GM23338 (cell line): Measurements from ENCODE around the gene WDR31. TPM values are rescaled to one million over a fixed set of nuclear protein-coding genes. Genes with fewer than 3 reads are reported as not detected.

Source experiments
- ATAC-seq: fragments of 200-7000 bp; cut with Tn5 transposase; 3 replicates; pipeline ENCODE4 v1.9.1; 2020
- DNase-seq: peaks from one replicate; pipeline ENCODE4 v3.0.0-alpha.2; 2015; ENCODE audit warnings: low spot score
- H2AFZ ChIP-seq: fragments of 200-600 bp; sonication (generic); 2 replicates; pipeline ENCODE4 v1.8.0; 2016; ENCODE audit warnings: antibody characterized with exemption, mild to moderate bottlenecking, moderate library complexity
- H3F3A ChIP-seq: fragments of 200-600 bp; sonication (generic); replicated peaks from 2 replicates; pipeline ENCODE4 v1.8.0; 2017; ENCODE audit warnings: antibody characterized with exemption, mixed run types, low read depth
- H3K27ac ChIP-seq: fragments of 200-600 bp; sonication (generic); 2 replicates; pipeline ENCODE4 v1.6.1; 2016; ENCODE audit warnings: low read depth
- H3K27me3 ChIP-seq: fragments of 200-600 bp; sonication (generic); 2 replicates; pipeline ENCODE4 v1.8.0; 2016; ENCODE audit warnings: mild to moderate bottlenecking, mixed run types, moderate library complexity; ENCODE audit not compliant: insufficient read depth
- H3K36me3 ChIP-seq: fragments of 200-600 bp; sonication (generic); 2 replicates; pipeline ENCODE4 v1.8.0; 2016; ENCODE audit warnings: mild to moderate bottlenecking; ENCODE audit not compliant: insufficient read depth
- H3K4me1 ChIP-seq: fragments of 200-600 bp; sonication (generic); 2 replicates; pipeline ENCODE4 v1.8.0; 2016; ENCODE audit warnings: mild to moderate bottlenecking, moderate library complexity; ENCODE audit not compliant: insufficient read depth
- H3K4me2 ChIP-seq: fragments of 200-600 bp; sonication (generic); 2 replicates; pipeline ENCODE4 v1.7.1; 2017; ENCODE audit warnings: mixed run types
- H3K4me3 ChIP-seq: fragments of 200-600 bp; sonication (generic); 2 replicates; pipeline ENCODE4 v1.6.1; 2016; ENCODE audit warnings: mixed run types
- H3K79me2 ChIP-seq: fragments of 200-600 bp; sonication (generic); replicated peaks from 2 replicates; pipeline ENCODE4 v1.8.0; 2017; ENCODE audit warnings: mild to moderate bottlenecking; ENCODE audit not compliant: insufficient read depth
- H3K9me2 ChIP-seq: fragments of 200-600 bp; sonication (generic); 2 replicates; pipeline ENCODE4 v1.8.0; 2017; ENCODE audit not compliant: insufficient read depth
- H4K20me1 ChIP-seq: fragments of 200-600 bp; sonication (generic); replicated peaks from 2 replicates; pipeline ENCODE4 v1.8.0; 2017; ENCODE audit warnings: mild to moderate bottlenecking; ENCODE audit not compliant: insufficient read depth
- H3K27ac Mint-ChIP-seq: 2 replicates; pipeline ENCODE4 v1.8.0; 2020; ENCODE audit warnings: inconsistent platforms, mild to moderate bottlenecking, moderate library complexity, mixed read lengths
- H3K27me3 Mint-ChIP-seq: 3 replicates; pipeline ENCODE4 v1.8.0; 2022; ENCODE audit warnings: low read depth, mild to moderate bottlenecking, moderate library complexity, mixed read lengths, inconsistent platforms; ENCODE audit not compliant: insufficient read depth, poor library complexity
- H3K36me3 Mint-ChIP-seq: 3 replicates; pipeline ENCODE4 v1.8.0; 2021; ENCODE audit warnings: low read depth, mild to moderate bottlenecking, inconsistent platforms, moderate library complexity, mixed read lengths
- H3K4me1 Mint-ChIP-seq: 3 replicates; pipeline ENCODE4 v1.8.0; 2020; ENCODE audit warnings: mild to moderate bottlenecking, inconsistent platforms, mixed read lengths
- H3K4me3 Mint-ChIP-seq: 3 replicates; pipeline ENCODE4 v1.8.0; 2021; ENCODE audit warnings: moderate library complexity, mild to moderate bottlenecking, inconsistent platforms, mixed read lengths
- H3K9me3 Mint-ChIP-seq: 3 replicates; pipeline ENCODE4 v1.8.0; 2020; ENCODE audit warnings: moderate library complexity, mild to moderate bottlenecking, inconsistent platforms, mixed read lengths
- CREB1 ChIP-seq: fragments of 250-450 bp; sonication (Bioruptor Pico); IDR thresholded peaks from 2 replicates; pipeline ENCODE4 v1.5.0; 2020; ENCODE audit warnings: low read depth, mild to moderate bottlenecking, moderate library complexity
- EZH2 ChIP-seq: fragments of 200-600 bp; sonication (generic); IDR thresholded peaks from one replicate; pipeline ENCODE4 v1.8.0; 2017; ENCODE audit warnings: antibody characterized with exemption, mild to moderate bottlenecking, low read depth; ENCODE audit not compliant: unreplicated experiment
- EZH2phosphoT487 ChIP-seq: fragments of 200-600 bp; sonication (generic); IDR thresholded peaks from one replicate; pipeline ENCODE4 v1.8.1; 2018; ENCODE audit warnings: antibody characterized with exemption; ENCODE audit not compliant: unreplicated experiment
- JUNB ChIP-seq: IDR thresholded peaks from one replicate; pipeline ENCODE4 v1.6.1; 2016; ENCODE audit warnings: antibody characterized with exemption; ENCODE audit not compliant: unreplicated experiment
- NANOG ChIP-seq: IDR thresholded peaks from 2 replicates; pipeline ENCODE4 v1.6.1; 2016; ENCODE audit warnings: antibody characterized with exemption, borderline replicate concordance
- POLR2AphosphoS5 ChIP-seq: IDR thresholded peaks from 2 replicates; pipeline ENCODE4 v1.6.1; 2016; ENCODE audit warnings: antibody characterized with exemption, low read depth
- STAT1 ChIP-seq: IDR thresholded peaks from one replicate; pipeline ENCODE4 v1.6.1; 2016; ENCODE audit warnings: antibody characterized with exemption; ENCODE audit not compliant: unreplicated experiment
- polyA plus RNA-seq: library from polyadenylated mRNA; unstranded; fragments of >200 nt; fragmentation: Nextera tagmentation; extraction: Ambion mirVana; gene quantifications from 2 replicates; pipeline ENCODE4 v1.2.1, GENCODE V29; 2016
- total RNA-seq: library from RNA; depleted of rRNA; stranded (reverse); fragments of >200 nt; shearing (Covaris generic); gene quantifications from 2 replicates; pipeline ENCODE4 v1.2.3, GENCODE V29; 2014
- TF ChIP-seq, protein P1 (sequence below): fragments of 250-450 bp; sonication (Bioruptor Pico); IDR thresholded peaks from 2 replicates; pipeline ENCODE4 v1.5.0; 2020; ENCODE audit warnings: mild to moderate bottlenecking, moderate library complexity

The WDR31 gene
- total and polyA plus RNA-seq, 2 experiments from 2014 or later = 0.13 to 0.63 TPM

- no peak for DNase-seq
- H3K27ac Mint-ChIP-seq = no peak overlapping the region
- no peak overlapping the region for H3K4me3 Mint-ChIP-seq
- Histone ChIP-seq H3K4me1 (no peaks in the 10 kb centered on the region), H2AFZ (no peak overlapping the region), H3K36me3 (peaks cover 46% of the 10 kb centered on the region), H3K79me2 (no peaks in the 10 kb centered on the region), H3K27me3 (no peaks in the 10 kb centered on the region), H3K27ac (no peak overlapping the region), H3K4me3 (no peak overlapping the region), H3F3A (no peaks in the 10 kb centered on the region), H3K9me2 (no peaks in the 10 kb centered on the region), H4K20me1 (no peaks in the 10 kb centered on the region), H3K4me2 (no peak overlapping the region)
- TF ChIP-seq POLR2AphosphoS5 (no peak), JUNB (no peak), STAT1 (no peak), EZH2 (no peak)
- ATAC-seq = no peak
- H3K36me3 Mint-ChIP-seq = peaks cover 49% of the 10 kb centered on the region
- peaks cover 4% of the 10 kb centered on the region for H3K27me3 Mint-ChIP-seq
- H3K9me3 Mint-ChIP-seq = no peaks in the 10 kb centered on the region
- H3K4me1 Mint-ChIP-seq = no peaks in the 10 kb centered on the region; the same call in 2 of the 3 replicates
These were observed 46.7 kb downstream of the WDR31 start for GRCh38 chr9:113293285-113293878.

DNA sequence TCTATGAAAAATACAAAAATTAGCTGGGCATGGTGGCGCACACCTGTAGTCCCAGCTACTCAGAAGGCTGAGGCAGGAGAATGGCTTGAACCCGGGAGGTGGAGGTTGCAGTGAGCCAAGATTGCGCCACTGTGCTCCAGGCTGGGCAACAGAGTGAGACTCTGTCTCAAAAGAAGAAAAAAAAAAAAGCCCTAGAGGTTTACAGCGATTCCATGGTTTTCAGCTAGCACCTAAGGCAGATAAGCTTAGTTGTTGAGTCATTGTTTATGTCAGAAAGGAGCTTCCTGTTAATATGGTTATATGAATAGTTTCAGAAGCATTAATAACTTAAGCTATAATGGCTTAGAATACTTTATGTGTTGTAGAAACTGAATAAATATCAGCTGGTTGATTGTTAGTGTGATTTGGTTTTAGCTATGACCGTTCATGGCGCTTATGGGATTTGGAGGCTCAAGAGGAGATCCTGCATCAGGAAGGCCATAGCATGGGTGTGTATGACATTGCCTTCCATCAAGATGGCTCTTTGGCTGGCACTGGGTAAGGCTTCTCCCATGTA, 49.9 kb downstream of the WDR31 start:
- H3K4me3 Mint-ChIP-seq = no peak overlapping the region
- Histone ChIP-seq H2AFZ (no peak overlapping the region), H3K36me3 (peaks cover 72% of the 10 kb centered on the region), H3K4me3 (no peak overlapping the region), H3K4me1 (no peaks in the 10 kb centered on the region), H3K27ac (no peak overlapping the region), H3F3A (no peaks in the 10 kb centered on the region), H3K27me3 (no peaks in the 10 kb centered on the region), H3K9me2 (no peaks in the 10 kb centered on the region), H3K79me2 (no peaks in the 10 kb centered on the region), H3K4me2 (no peak overlapping the region), H4K20me1 (0 out of 2 replicates have a peak, but pooled peaks cover 4% of the 10 kb centered on the region)
- ATAC-seq (no peak), DNase-seq (no peak)
- H3K27ac Mint-ChIP-seq = no peak overlapping the region
- no peak for TF ChIP-seq NANOG
- no peak for TF ChIP-seq POLR2AphosphoS5
- H3K36me3 Mint-ChIP-seq = peaks cover 73% of the 10 kb centered on the region
- H3K4me1 Mint-ChIP-seq = no peaks in the 10 kb centered on the region
- no peaks in the 10 kb centered on the region for H3K27me3 Mint-ChIP-seq
- no peaks in the 10 kb centered on the region for H3K9me3 Mint-ChIP-seq

DNA sequence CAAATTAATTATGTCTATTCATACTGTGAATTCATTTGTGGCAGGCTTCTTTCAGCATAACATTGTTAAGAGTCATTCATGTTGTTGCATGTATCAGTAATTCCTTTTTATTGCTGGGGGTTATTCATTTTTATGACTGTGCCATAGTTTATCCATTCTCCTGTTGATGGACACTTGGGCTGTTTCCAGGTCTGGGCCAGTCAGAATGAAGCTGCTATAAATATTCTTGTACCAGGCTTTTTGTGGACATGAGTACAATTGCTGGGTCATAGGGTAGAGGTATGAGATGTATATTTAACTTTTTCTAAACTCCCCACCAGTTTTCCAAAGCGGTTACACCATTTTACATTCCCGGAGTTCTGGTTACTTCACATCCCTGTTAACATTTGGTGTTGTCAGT, 51.0 kb downstream of the WDR31 start:
- no peaks in the 10 kb centered on the region for H3K27me3 ChIP-seq
- H3K4me1 ChIP-seq = no peaks in the 10 kb centered on the region
- Mint-ChIP-seq H3K27me3 (no peaks in the 10 kb centered on the region), H3K9me3 (no peaks in the 10 kb centered on the region), H3K27ac (no peak overlapping the region), H3K36me3 (peaks cover 83% of the 10 kb centered on the region), H3K4me3 (no peak overlapping the region), H3K4me1 (no peaks in the 10 kb centered on the region)
- peaks cover 81% of the 10 kb centered on the region for H3K36me3 ChIP-seq
- DNase-seq (no peak), ATAC-seq (no peak)
- no peaks in the 10 kb centered on the region for H3K79me2 ChIP-seq
- no peak overlapping the region for H3K27ac ChIP-seq
- H2AFZ ChIP-seq = no peak overlapping the region
- no peak overlapping the region for H3K4me3 ChIP-seq
- H3F3A ChIP-seq = no peaks in the 10 kb centered on the region
- H3K9me2 ChIP-seq = no peaks in the 10 kb centered on the region
- H4K20me1 ChIP-seq = peaks cover 12% of the 10 kb centered on the region
- no peak overlapping the region for H3K4me2 ChIP-seq
- TF ChIP-seq CREB1 (no peak), EZH2 (no peak), NANOG (no peak), EZH2phosphoT487 (no peak)
- TF ChIP-seq, protein P1, sequence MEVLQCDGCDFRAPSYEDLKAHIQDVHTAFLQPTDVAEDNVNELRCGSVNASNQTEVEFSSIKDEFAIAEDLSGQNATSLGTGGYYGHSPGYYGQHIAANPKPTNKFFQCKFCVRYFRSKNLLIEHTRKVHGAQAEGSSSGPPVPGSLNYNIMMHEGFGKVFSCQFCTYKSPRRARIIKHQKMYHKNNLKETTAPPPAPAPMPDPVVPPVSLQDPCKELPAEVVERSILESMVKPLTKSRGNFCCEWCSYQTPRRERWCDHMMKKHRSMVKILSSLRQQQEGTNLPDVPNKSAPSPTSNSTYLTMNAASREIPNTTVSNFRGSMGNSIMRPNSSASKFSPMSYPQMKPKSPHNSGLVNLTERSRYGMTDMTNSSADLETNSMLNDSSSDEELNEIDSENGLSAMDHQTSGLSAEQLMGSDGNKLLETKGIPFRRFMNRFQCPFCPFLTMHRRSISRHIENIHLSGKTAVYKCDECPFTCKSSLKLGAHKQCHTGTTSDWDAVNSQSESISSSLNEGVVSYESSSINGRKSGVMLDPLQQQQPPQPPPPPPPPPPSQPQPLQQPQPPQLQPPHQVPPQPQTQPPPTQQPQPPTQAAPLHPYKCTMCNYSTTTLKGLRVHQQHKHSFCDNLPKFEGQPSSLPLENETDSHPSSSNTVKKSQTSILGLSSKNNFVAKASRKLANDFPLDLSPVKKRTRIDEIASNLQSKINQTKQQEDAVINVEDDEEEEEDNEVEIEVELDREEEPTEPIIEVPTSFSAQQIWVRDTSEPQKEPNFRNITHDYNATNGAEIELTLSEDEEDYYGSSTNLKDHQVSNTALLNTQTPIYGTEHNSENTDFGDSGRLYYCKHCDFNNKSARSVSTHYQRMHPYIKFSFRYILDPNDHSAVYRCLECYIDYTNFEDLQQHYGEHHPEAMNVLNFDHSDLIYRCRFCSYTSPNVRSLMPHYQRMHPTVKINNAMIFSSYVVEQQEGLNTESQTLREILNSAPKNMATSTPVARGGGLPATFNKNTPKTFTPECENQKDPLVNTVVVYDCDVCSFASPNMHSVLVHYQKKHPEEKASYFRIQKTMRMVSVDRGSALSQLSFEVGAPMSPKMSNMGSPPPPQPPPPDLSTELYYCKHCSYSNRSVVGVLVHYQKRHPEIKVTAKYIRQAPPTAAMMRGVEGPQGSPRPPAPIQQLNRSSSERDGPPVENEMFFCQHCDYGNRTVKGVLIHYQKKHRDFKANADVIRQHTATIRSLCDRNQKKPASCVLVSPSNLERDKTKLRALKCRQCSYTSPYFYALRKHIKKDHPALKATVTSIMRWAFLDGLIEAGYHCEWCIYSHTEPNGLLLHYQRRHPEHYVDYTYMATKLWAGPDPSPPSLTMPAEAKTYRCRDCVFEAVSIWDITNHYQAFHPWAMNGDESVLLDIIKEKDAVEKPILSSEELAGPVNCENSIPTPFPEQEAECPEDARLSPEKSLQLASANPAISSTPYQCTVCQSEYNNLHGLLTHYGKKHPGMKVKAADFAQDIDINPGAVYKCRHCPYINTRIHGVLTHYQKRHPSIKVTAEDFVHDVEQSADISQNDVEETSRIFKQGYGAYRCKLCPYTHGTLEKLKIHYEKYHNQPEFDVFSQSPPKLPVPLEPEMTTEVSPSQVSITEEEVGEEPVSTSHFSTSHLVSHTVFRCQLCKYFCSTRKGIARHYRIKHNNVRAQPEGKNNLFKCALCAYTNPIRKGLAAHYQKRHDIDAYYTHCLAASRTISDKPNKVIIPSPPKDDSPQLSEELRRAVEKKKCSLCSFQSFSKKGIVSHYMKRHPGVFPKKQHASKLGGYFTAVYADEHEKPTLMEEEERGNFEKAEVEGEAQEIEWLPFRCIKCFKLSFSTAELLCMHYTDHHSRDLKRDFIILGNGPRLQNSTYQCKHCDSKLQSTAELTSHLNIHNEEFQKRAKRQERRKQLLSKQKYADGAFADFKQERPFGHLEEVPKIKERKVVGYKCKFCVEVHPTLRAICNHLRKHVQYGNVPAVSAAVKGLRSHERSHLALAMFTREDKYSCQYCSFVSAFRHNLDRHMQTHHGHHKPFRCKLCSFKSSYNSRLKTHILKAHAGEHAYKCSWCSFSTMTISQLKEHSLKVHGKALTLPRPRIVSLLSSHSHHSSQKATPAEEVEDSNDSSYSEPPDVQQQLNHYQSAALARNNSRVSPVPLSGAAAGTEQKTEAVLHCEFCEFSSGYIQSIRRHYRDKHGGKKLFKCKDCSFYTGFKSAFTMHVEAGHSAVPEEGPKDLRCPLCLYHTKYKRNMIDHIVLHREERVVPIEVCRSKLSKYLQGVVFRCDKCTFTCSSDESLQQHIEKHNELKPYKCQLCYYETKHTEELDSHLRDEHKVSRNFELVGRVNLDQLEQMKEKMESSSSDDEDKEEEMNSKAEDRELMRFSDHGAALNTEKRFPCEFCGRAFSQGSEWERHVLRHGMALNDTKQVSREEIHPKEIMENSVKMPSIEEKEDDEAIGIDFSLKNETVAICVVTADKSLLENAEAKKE (CRISPR knock-in tag) = no peak
